GM23248 (cell line): ENCODE measurements around the gene CTIF.

Source experiments
- EZH2 ChIP-seq: fragments of 200-600 bp; sonication (generic); IDR thresholded peaks from 2 replicates; pipeline ENCODE4 v1.6.1; 2018; ENCODE audit warnings: antibody characterized with exemption, mild to moderate bottlenecking; ENCODE audit not compliant: insufficient read depth, poor library complexity, severe bottlenecking
- EZH2phosphoT487 ChIP-seq: fragments of 200-600 bp; sonication (generic); IDR thresholded peaks from 2 replicates; pipeline ENCODE4 v1.6.1; 2018; ENCODE audit warnings: antibody characterized with exemption, moderate library complexity, mild to moderate bottlenecking, low read depth; ENCODE audit not compliant: insufficient read depth

DNA sequence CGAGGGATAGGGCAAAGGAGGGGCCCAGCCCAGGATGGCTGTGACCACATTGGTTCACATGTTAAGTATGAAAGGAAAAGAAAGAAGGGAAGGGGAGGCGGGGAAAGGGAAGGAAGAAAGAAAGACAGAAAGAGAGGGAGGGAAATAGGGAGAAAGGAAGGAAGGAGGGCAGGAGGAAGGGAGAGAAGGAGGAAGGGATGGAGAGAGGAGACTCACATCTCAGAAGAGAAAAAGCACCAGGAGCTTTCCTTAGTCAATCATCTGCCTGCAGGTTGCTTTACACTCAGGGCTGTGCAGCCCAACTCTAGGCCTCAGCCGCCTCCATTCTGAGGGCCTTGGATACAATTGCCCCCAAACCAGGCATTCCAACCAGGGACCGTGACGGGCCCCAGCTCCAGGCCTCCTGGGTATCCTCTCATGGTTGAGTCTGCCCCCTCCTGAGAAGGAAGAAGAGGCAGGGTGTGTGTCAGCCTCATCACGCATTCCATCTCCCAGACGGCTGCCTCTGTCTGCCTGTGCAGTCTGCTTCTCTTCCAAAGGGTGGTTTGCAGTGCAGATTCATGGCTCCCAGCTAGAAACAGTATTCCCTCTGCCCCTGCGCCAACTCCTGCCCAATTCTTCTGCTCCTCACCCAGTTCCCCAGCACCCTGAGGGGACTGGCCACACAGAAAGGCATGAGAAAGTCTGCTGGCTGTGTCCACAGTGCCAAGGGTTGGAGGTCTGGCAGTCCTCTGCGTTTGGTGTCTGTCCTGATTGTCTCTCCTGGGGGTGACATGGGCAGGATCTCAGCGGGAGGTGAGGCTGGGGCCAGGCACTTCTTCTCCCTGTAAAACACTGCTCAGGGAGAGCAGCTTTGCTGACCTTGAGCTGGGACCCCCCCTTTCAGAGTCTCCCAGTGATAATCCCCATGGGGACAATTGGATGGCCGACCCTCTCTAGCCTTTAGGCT is 248.6 kb downstream of the CTIF start:
- no peak for TF ChIP-seq EZH2
- no peak for TF ChIP-seq EZH2phosphoT487
